ENCODE data around the gene CTSW.

The CTSW gene

DNA sequence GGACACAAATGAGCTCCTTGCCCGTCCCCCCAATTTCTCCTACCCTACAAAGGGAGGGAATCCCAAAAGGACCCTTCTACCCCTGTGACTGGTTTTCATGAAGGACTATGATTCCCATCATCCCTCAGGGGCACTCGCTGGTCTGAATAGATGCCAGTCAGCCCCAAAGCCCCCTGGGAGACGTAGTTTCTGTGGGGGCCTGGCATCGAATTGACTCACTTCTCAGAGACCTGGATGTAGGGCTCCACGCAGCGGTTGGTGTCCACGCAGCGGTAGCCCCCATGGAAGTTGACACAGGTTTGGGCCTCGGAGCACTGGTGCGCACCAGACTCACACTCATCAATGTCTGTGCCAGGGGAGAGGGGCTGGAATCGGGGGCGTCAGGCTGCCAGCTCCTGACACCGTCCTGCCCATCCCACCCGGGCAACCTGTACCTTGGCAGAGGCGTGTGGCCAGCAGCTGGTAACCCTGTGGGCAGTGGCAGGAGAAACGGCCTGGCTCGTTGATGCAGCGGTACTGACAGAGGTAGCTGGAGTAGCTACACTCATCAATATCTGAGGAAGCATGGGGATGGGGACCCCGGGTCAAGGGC, 11.5 kb upstream of the CTSW start:
- DNase-seq: no peak

DNA sequence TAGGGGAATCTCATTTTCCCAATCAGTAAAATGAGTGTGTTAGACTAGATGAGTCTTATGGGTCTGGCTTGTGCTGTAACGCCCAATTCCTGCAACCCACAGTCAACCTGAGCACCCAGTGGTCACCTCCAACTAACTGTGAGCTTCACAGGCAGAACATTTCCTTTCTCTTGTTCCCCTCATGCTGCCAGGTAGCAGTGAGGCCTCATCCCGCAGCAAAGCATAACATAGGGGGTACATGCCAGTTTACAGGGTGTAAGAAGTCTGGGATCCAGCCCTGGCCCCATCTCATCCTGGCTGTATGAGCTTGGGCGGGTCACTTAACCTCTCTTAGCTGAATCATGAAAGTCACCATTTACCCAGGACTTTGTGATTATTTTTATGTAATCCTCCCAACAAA, 10.7 kb upstream of the CTSW start:
- no peak for DNase-seq

GRCh38 chr11:65869643-65870306, 9.9 kb upstream of the CTSW start:
- no peak for DNase-seq

DNA sequence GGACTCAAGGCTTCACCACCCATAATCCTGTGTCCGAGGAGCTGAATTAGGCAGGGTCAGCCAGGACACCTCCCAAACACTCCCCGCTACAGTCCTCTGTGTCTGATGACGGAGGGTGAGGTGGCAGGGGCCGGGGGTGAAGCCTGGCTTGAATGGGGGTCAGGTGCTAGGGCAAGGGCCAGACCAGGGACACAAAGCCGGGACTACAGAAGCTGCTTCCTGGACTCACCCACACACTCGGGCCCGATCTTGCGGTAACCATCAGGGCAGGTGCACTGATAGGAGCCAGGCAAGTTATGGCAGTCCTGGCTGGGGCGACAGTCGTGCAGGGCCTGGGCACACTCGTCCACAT, 9.4 kb upstream of the CTSW start:
- no peak for DNase-seq

GRCh38 chr11:65870706-65871681, 8.6 kb upstream of the CTSW start:
- no peak for DNase-seq

DNA sequence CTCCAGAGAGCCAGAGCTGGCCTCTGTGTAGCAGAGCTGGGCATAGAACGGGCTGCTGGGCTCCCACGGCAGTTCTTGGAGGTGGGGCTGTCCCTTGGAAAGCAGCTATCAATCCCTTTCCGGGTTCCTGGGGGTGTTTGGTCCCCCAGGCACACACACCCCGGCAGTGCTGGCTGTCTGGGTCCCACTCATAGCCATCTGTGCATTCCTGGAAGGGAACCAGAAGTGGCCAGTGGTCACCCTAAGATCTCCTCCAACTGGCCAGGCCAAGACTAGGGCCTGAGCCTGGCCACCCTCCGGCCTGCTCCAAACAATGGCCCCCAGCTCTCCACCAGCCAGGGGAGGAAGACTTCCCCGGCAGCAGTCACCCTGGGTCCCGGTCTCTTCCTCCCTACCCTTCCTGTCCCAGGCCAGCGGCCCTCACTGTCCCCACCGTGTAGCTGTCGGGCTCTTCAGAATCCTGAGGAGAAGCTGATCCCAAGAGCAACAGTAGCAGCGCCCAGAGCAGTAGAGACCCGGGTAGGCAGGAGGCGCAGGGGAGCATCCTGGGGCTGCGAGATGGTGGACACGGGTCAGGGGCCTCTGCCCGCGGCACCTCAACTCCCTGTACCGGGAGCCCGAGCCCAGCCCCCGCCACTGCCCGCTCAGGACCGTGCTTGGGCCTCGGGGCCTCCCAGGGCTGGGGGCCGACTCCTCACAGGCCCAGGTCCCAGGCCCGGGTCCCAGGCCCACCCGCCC, 7.7 kb upstream of the CTSW start:
- DNase-seq: no peak

GRCh38 chr11:65872586-65873317, 6.9 kb upstream of the CTSW start, which contains the start of gene EFEMP2:
Gene EFEMP2 (minus strand): TSS chr11:65872800. CDS start chr11:65872354, 446 bp downstream.
- DNase-seq: no peak

GRCh38 chr11:65873318-65874156, 6.1 kb upstream of the CTSW start:
- peak; percentile 73 for DNase-seq

- DNase-seq: no peak
Observed at GRCh38 chr11:65880027-65880426, 390 bp downstream of the CTSW start.

- no peak for DNase-seq
Observed at GRCh38 chr11:65880844-65881421, 1.3 kb downstream of the CTSW start.

DNA sequence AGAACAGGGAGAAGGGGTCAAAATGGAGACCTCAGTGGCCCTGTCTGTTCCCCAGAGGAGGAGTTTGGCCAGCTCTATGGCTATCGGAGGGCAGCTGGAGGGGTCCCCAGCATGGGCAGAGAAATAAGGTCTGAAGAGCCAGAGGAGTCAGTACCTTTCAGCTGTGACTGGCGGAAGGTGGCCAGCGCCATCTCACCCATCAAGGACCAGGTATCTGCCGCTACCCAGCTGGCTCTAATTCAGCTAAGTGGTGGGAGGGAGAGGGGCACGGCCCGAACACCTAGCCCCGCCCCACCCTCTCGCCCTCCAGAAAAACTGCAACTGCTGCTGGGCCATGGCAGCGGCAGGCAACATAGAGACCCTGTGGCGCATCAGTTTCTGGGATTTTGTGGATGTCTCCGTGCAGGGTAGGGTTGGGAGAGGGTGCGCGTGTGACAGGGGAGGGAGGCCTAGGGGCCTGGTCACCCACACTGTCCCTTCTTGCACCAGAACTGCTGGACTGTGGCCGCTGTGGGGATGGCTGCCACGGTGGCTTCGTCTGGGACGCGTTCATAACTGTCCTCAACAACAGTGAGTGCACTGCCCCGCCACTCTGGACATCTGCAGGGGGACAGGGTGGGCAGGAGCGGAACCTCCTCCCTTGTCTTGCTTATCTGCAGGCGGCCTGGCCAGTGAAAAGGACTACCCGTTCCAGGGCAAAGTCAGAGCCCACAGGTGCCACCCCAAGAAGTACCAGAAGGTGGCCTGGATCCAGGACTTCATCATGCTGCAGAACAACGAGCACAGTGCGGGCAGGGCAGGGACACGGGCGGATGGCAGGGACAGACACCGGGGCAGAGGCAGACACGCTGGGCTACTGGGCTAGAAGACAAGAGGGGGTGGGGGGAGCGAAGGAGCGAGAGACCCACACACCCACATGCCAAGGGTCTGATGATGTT, 2.8 kb downstream of the CTSW start:
- DNase-seq: no peak

GRCh38 chr11:65883058-65883761, 3.6 kb downstream of the CTSW start:
- no peak for DNase-seq

DNA sequence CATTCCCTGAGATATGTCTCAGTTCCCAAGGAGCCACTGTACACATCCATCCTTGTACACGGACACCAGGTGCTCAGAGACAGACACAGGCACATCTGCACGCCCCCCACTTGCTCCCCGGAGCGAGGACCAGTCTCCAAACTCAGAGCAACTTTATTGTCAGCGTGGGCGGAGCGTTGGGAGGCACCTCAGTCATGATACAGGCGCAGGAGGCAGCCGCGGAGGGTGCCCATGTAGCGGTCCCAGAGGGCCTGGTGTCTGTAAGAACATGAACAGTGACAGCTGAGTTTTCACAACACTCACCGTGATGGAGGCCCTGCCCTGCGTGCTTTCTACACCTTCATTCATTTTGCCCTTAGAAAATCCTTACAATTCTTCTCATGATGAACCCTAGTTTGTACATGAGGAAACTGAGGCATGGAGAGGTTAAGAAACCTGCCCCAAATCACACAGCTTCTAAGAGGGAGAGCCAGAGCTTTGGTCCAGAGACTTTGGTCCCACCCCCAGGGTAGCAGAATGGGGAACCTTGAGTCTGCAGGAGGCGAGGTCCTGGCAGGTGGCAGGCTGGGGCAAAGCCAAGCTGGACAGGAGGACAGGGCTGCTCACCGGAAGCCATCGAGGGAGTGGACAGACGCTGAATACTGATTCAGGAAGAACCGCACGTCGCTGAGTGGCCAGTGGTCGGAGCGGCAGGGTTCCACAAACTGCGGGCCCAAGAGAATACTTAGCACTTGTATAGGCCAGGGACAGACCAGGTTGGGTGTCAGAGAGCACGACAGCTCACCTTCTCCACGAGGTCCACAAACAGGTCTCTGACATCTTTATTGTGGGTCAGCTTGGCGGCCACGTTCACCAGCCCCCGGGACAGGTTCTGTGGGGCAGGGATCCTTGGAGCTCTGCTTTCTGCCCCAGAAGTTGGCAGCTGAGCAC, 4.4 kb downstream of the CTSW start:
- DNase-seq: no peak

DNA sequence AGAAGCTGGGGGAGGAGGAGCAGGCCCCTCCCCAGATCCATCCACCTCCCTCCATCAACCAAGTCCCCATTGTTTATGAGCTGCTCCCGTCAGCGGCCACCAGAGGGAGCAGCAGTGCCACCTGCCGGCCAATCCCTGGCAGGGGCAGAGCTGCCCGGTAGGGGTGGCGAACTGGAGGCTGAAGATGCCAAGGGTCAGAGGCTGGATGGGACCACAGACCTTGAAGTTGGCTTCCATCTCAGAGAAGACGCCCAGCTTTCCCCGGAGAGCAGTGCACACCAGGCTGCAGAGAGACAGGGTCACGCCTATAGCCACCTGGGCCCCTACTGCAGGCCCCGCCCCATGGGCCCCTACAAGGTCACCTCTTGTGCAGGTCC, 5.1 kb downstream of the CTSW start:
- peak; percentile 64 for DNase-seq

- no peak for DNase-seq
Observed at GRCh38 chr11:65885231-65885630, 5.6 kb downstream of the CTSW start.

DNA sequence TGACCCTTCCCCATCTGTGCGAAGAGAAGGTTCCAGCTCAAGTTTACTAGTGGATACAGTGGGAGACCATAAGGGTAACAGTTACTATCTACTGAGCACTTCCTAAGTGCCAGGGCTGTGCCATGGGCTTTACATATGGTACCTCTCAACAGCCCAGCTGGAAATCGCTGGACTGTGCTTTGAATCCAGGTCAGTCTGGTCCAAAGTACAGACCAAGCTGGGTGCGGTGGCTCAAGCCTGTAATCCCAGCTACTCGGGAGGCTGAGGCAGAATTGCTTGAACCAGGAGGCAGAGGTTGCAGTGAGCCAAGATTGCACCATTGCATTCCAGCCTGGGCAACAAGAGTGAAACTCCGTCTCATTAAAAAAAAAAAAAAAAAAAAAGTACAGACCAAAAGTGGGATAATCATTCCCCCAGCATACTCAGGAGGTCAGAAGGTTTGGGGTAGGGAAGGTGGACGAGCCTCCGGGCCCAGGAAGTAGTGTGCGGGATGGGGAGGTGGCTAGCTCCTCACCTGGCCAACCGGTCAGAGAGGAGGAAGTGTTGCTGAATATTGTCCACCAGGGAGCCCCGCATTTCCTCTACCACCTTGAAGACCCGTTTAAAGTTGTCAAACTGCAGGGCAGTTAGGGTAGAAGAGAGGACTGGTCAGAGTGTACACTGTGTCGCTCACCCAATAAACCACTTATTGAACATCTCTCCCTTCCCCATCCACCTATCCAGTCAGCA, 6.3 kb downstream of the CTSW start:
- no peak for DNase-seq
